Effector memory CD8-positive, alpha-beta T cell (primary cell): Measurements from ENCODE around the gene KLHDC9.

ENCODE experiments used
- ATAC-seq: fragments of 150-1000 bp; cut with Tn5 transposase; replicated peaks from 2 replicates; pipeline ENCODE4 v1.10.0; 2021; ENCODE audit warnings: mild to moderate bottlenecking, moderate library complexity
- DNase-seq, 3 experiments: peaks; one replicate each; pipeline ENCODE4 v3.0.0; 2021
- H3K27ac Mint-ChIP-seq, 2 donors: one replicate each; pipeline ENCODE4 v1.8.0; 2022; ENCODE audit warnings: mild to moderate bottlenecking in 2 of 2, mixed read lengths in 2 of 2, moderate library complexity in 2 of 2
- H3K27me3 Mint-ChIP-seq, 2 donors: one replicate each; pipeline ENCODE4 v1.8.0; 2022; ENCODE audit warnings: mixed read lengths in 2 of 2
- H3K36me3 Mint-ChIP-seq: one replicate; pipeline ENCODE4 v1.8.0; 2022; ENCODE audit warnings: mild to moderate bottlenecking, moderate library complexity, mixed read lengths; ENCODE audit not compliant: insufficient read depth
- H3K4me1 Mint-ChIP-seq, 2 donors: one replicate each; pipeline ENCODE4 v1.8.0; 2022; ENCODE audit warnings: low read depth in 2 of 2, mixed read lengths in 2 of 2
- H3K4me3 Mint-ChIP-seq, 2 donors: one replicate each; pipeline ENCODE4 v1.8.0; 2022; ENCODE audit warnings: mild to moderate bottlenecking in 2 of 2, mixed read lengths in 2 of 2, moderate library complexity in 2 of 2
- H3K9me3 Mint-ChIP-seq, 2 donors: one replicate each; pipeline ENCODE4 v1.8.0; 2022; ENCODE audit warnings: mixed read lengths in 2 of 2

The KLHDC9 gene

GRCh38 chr1:161137881-161138280, 39.7 kb downstream of the KLHDC9 start:
- Mint-ChIP-seq H3K36me3 (no peaks in the 10 kb centered on the region), H3K4me1 (peaks cover 0 to 8% of the 10 kb centered on the region in 2 donors), H3K9me3 (no peaks in the 10 kb centered on the region), H3K4me3 (no peak overlapping the region), H3K27me3 (no peaks in the 10 kb centered on the region), H3K27ac (no peak overlapping the region)
- ATAC-seq = no peak
- no peak for DNase-seq

- H3K27me3 Mint-ChIP-seq = no peaks in the 10 kb centered on the region
- DNase-seq (no peak), ATAC-seq (no peak)
- peaks cover 0 to 8% of the 10 kb centered on the region in 2 donors for H3K4me1 Mint-ChIP-seq
- no peak overlapping the region for H3K4me3 Mint-ChIP-seq
- peak overlapping the region; percentile 6 to 32 for H3K27ac Mint-ChIP-seq
- H3K36me3 Mint-ChIP-seq = no peaks in the 10 kb centered on the region
- no peaks in the 10 kb centered on the region for H3K9me3 Mint-ChIP-seq
Observed at GRCh38 chr1:161138431-161138830, 40.3 kb downstream of the KLHDC9 start.

GRCh38 chr1:161139766-161140165, 41.6 kb downstream of the KLHDC9 start:
- H3K9me3 Mint-ChIP-seq = no peaks in the 10 kb centered on the region
- ATAC-seq (no peak), DNase-seq (peak; percentile 24 to 51 (median 39))
- H3K27me3 Mint-ChIP-seq = no peaks in the 10 kb centered on the region
- no peak overlapping the region for H3K4me3 Mint-ChIP-seq
- H3K27ac Mint-ChIP-seq = no peak overlapping the region
- peaks cover 0 to 8% of the 10 kb centered on the region in 2 donors for H3K4me1 Mint-ChIP-seq
- H3K36me3 Mint-ChIP-seq = no peaks in the 10 kb centered on the region

- no peak overlapping the region for H3K27ac Mint-ChIP-seq
Observed at GRCh38 chr1:161140755-161141400, 42.7 kb downstream of the KLHDC9 start.

GRCh38 chr1:161145832-161146231, 47.7 kb downstream of the KLHDC9 start:
- no peak for ATAC-seq
- H3K4me1 Mint-ChIP-seq = no peaks in the 10 kb centered on the region
- DNase-seq = no peak
- H3K36me3 Mint-ChIP-seq = no peaks in the 10 kb centered on the region
- H3K9me3 Mint-ChIP-seq = no peaks in the 10 kb centered on the region
- no peaks in the 10 kb centered on the region for H3K27me3 Mint-ChIP-seq
- no peak overlapping the region for H3K4me3 Mint-ChIP-seq
- H3K27ac Mint-ChIP-seq = no peak overlapping the region

More at GRCh38 chr1:161140755-161141400, 42.7 kb downstream of the KLHDC9 start:
- no peaks in the 10 kb centered on the region for H3K36me3 Mint-ChIP-seq
- no peak overlapping the region for H3K4me3 Mint-ChIP-seq
- ATAC-seq (no peak), DNase-seq (no peak)
- H3K9me3 Mint-ChIP-seq = no peaks in the 10 kb centered on the region
- peaks cover 0 to 2% of the 10 kb centered on the region in 2 donors for H3K4me1 Mint-ChIP-seq
- H3K27me3 Mint-ChIP-seq = no peaks in the 10 kb centered on the region
